Thoracic aorta (tissue), 2 donors: ENCODE results near the gene CHST13. TPM values are rescaled to one million over a fixed set of nuclear protein-coding genes. Genes with fewer than 3 reads are reported as not detected.

Experiments
- ATAC-seq: fragments of 150-250 bp; one replicate; pipeline ENCODE4 v1.8.0; 2017; ENCODE audit warnings: low read depth; ENCODE audit not compliant: insufficient number of reproducible peaks, low FRiP score
- DNase-seq: peaks from one replicate; pipeline ENCODE4 v3.0.0-alpha.2; 2020; ENCODE audit warnings: low spot score
- H3K27ac ChIP-seq, 2 donors: fragments of 200-600 bp; sonication (generic); 1 replicate in 1 of 2; 2 replicates in 1 of 2; pipeline ENCODE4 v1.5.1; 2016; ENCODE audit warnings: mild to moderate bottlenecking in 2 of 2, moderate library complexity in 2 of 2
- H3K27me3 ChIP-seq: fragments of 200-600 bp; sonication (generic); replicated peaks from 2 replicates; pipeline ENCODE4 v1.6.0; 2016; ENCODE audit warnings: mild to moderate bottlenecking; ENCODE audit not compliant: insufficient read depth
- H3K36me3 ChIP-seq: fragments of 200-600 bp; sonication (generic); one replicate; pipeline ENCODE4 v1.5.1; 2016
- H3K4me1 ChIP-seq, 2 donors: fragments of 200-600 bp; sonication (generic); 1 replicate in 1 of 2; 2 replicates in 1 of 2; pipeline versions ENCODE4 v1.5.1 to v1.6.0; 2016; ENCODE audit warnings: low read depth in 2 of 2, mild to moderate bottlenecking in 1 of 2; ENCODE audit not compliant: control insufficient read depth in 1 of 2
- H3K4me3 ChIP-seq: fragments of 200-600 bp; sonication (generic); 2 replicates; pipeline ENCODE4 v1.5.1; 2016; ENCODE audit warnings: mild to moderate bottlenecking
- H3K9me3 ChIP-seq: fragments of 200-600 bp; sonication (generic); 2 replicates; pipeline ENCODE4 v1.5.1; 2016
- total RNA-seq, 2 donors: library from RNA; depleted of rRNA; stranded (reverse); fragments of >200 nt; gene quantifications; one replicate each; pipeline versions ENCODE4 v1.1.0 to v1.2.3, GENCODE V29; 2016
- TF ChIP-seq, protein P1 (sequence below): fragments of 200-600 bp; sonication (generic); IDR thresholded peaks from one replicate; pipeline ENCODE4 v1.5.1; 2019; ENCODE audit warnings: antibody characterized with exemption

The CHST13 gene
- total RNA-seq, 2 donors from 2014 or later = not detected

DNA sequence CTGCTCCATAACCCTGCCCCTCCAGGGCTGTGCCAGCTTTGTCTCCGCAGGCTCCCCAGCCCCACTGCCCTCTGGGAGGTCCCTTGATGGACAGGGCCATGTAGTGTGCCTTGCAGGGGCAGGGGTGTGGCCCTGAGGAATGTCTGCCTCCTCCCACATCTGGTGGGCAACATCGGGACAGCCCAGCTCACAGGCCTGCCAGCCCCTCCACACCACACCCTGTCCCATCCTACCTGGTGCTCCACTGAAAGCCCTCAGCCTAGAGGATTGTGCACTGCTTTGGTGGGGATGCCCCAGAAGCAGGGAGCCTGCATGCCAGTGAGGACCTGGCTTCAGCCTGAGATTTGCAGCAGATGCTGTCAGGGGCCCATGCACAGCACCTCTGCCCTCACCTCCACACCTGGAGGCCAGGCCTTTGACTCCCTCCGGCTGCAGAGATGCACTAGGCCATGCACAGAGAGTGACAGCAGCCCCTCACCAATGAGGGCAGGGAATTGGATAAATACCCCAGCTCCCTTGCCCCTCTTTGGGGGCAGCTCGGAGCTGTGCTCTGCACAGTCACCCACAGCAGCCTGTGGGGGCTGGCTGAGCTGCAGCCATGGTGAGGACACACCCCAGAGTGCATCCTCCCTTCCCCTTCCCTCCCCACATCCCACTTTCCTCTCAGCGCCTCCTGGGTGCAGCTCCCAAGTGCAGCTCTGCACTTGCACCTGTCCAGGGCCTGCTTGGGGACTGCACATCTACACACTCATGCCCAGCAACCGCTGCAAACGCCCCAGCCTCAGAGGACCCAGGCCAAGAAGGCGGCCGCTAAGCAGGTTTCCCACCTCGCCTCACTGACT is 32.1 kb downstream of the CHST13 start:
- no peaks in the 10 kb centered on the region for H3K4me1 ChIP-seq
- H3K27me3 ChIP-seq = no peaks in the 10 kb centered on the region
- ATAC-seq = no peak
- TF ChIP-seq, protein P1, sequence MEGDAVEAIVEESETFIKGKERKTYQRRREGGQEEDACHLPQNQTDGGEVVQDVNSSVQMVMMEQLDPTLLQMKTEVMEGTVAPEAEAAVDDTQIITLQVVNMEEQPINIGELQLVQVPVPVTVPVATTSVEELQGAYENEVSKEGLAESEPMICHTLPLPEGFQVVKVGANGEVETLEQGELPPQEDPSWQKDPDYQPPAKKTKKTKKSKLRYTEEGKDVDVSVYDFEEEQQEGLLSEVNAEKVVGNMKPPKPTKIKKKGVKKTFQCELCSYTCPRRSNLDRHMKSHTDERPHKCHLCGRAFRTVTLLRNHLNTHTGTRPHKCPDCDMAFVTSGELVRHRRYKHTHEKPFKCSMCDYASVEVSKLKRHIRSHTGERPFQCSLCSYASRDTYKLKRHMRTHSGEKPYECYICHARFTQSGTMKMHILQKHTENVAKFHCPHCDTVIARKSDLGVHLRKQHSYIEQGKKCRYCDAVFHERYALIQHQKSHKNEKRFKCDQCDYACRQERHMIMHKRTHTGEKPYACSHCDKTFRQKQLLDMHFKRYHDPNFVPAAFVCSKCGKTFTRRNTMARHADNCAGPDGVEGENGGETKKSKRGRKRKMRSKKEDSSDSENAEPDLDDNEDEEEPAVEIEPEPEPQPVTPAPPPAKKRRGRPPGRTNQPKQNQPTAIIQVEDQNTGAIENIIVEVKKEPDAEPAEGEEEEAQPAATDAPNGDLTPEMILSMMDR = no peak
- H3K9me3 ChIP-seq = no peaks in the 10 kb centered on the region
- H3K4me3 ChIP-seq = no peak overlapping the region
- no peak for DNase-seq
- H3K27ac ChIP-seq = no peak overlapping the region
- no peaks in the 10 kb centered on the region for H3K36me3 ChIP-seq

DNA sequence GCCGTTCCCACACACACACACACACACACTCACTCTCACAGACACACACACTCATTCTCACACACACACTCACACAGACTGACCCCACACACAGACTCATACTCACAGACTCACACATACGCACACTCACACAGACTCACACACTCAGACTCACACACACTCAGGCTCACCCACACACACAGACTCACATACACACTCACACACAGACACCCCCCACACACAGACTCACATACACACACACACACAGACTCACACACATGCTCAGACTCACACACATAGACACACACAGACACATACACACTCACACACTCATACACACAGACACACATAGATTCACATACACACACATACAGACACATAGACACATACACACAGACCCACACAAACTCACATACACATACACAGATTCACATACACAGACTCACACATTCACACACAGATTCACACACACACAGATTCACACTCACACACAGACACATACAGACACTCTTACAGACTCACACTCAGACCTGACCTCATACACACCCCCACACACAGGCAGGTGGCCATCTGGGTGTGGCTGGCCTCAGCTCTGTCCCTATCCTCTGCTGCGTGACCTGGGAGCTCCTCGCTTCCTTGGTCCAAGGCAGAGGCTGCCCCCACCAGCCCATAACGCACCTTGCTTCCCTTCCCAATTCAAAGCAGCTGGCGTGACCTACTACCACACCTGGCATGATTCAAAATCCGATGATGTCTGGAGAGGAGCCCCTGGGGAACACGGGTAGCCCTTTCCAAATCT is 32.9 kb downstream of the CHST13 start:
- Histone ChIP-seq H3K9me3 (no peaks in the 10 kb centered on the region), H3K36me3 (no peaks in the 10 kb centered on the region), H3K27ac (no peak overlapping the region), H3K4me3 (no peak overlapping the region), H3K27me3 (no peaks in the 10 kb centered on the region), H3K4me1 (no peaks in the 10 kb centered on the region)
- TF ChIP-seq, protein P1 = no peak
- ATAC-seq (no peak), DNase-seq (no peak)

DNA sequence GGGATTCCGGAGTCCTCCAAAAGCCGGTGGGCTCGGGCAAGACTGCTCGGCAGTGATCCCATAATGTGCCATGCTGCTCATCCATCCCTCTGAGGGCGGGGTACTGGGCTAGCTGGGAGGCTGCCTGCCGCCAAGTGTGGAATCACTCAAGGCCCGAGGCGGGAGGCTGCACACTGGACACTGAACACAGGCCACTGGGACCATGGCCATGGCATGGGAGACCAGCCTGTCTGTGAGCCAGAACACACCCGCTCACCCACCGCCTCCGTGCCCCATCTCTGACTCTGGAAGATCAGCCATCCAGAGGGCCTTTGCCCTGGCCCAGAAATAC is 33.4 kb downstream of the CHST13 start:
- no peaks in the 10 kb centered on the region for H3K4me1 ChIP-seq
- DNase-seq = no peak
- H3K4me3 ChIP-seq = no peak overlapping the region
- H3K36me3 ChIP-seq = no peaks in the 10 kb centered on the region
- no peak overlapping the region for H3K27ac ChIP-seq
- no peaks in the 10 kb centered on the region for H3K27me3 ChIP-seq
- ATAC-seq = no peak
- TF ChIP-seq, protein P1 = no peak
- peaks cover under 1% of the 10 kb centered on the region for H3K9me3 ChIP-seq

DNA sequence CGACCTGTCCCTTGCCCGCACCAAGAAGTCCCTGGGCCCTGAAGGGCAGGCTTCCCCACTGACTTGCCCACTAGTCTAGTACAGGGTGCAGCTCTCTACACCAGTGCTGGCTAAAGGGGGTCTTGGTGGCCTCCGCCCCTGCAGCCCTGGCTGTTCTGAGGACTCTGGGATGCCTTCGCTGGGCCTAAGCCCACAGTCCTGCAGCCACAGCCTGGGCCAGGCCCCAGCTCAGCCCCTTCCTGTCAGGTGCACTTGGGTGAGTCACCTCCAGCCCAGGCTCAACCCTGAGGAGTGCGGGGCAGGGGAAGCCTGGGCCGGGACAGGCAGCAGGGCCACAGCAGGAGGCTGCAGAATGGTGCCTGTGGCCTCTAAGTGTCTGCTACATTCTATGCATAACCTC is 33.8 kb downstream of the CHST13 start:
- TF ChIP-seq, protein P1 = no peak
- Histone ChIP-seq H3K9me3 (peaks cover 4% of the 10 kb centered on the region), H3K27ac (no peak overlapping the region), H3K27me3 (no peaks in the 10 kb centered on the region), H3K36me3 (no peaks in the 10 kb centered on the region), H3K4me1 (no peaks in the 10 kb centered on the region), H3K4me3 (no peak overlapping the region)
- no peak for ATAC-seq
- DNase-seq = no peak

DNA sequence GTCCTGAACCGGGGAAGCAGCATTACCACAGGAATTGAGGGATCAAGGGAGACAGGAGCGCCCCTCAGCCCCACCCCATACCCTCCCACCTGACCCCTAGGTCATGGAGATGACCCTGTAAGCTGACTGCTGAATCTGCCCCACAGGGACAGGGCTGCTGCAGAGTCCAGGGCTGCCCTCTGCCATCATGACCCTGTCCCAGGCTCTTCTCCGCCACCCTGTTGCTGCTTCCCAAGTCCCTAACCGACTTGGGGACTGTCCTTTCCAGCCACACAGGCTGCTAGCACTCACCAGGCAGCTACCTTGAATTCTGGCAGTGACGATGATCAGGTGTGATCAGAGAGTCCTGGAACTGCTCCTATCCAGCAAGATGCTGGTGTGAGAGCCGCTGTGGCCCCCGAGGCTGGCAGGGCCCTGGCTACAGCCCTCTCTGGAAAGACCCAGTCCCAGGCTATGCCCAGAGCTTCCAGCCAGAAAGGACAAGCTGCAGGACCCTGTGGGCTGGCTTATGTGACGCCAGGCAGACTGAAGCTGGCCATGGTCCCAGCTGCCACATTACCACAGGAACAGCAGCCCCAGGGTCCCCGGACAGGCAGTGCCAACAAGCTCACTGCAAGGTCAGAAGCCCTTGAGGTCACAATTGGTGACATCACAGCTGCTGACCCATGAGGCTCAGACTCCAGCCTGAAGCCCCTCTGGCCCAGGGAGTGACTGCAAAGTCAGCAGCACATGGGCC is 34.5 kb downstream of the CHST13 start, which contains the start of gene C3orf22:
TSS of gene C3orf22 (minus strand) at position 597 of the 736 bp plus-strand sequence. CDS start 5,542 bp downstream, outside the sequence.
- TF ChIP-seq, protein P1 = no peak
- H3K4me3 ChIP-seq = no peak within 1 kb of the TSS
- DNase-seq (no peak), ATAC-seq (no peak)
- H3K27ac ChIP-seq = no peak within 1 kb of the TSS
- peaks cover 7% of the 10 kb centered on the region for H3K9me3 ChIP-seq
- no peaks in the 10 kb centered on the region for H3K27me3 ChIP-seq
- no peaks in the 10 kb centered on the region for H3K4me1 ChIP-seq
- H3K36me3 ChIP-seq = no peaks in the 10 kb centered on the region
